HAP-1 (cell line): Measurements from ENCODE around the gene MAP3K20.
A peak's percentile ranks its signal among the peaks of the same experiment; 100 is the strongest.

ENCODE experiments used
- DNase-seq, 2 experiments: peaks; one replicate each; pipeline ENCODE4 v3.0.0-alpha.2; 2016 to 2020; ENCODE audit warnings: low spot score in 2 of 2
- H3K27me3 ChIP-seq: fragments of 250-450 bp; sonication (Bioruptor Pico); 2 replicates; pipeline ENCODE4 v1.5.1; 2020; ENCODE audit warnings: low read depth, mild to moderate bottlenecking, moderate library complexity
- H3K36me3 ChIP-seq: fragments of 250-450 bp; sonication (Bioruptor Pico); replicated peaks from 2 replicates; pipeline ENCODE4 v1.5.1; 2020; ENCODE audit warnings: mild to moderate bottlenecking
- H3K4me1 ChIP-seq: fragments of 250-450 bp; sonication (Bioruptor Pico); 2 replicates; pipeline ENCODE4 v1.5.1; 2020; ENCODE audit warnings: mild to moderate bottlenecking
- H3K4me3 ChIP-seq: fragments of 250-450 bp; sonication (Bioruptor Pico); 2 replicates; pipeline ENCODE4 v1.5.1; 2020; ENCODE audit warnings: mild to moderate bottlenecking, moderate library complexity
- H3K9me3 ChIP-seq: fragments of 250-450 bp; sonication (Bioruptor Pico); 2 replicates; pipeline ENCODE4 v1.5.1; 2020; ENCODE audit warnings: mild to moderate bottlenecking, moderate library complexity
- in situ Hi-C: fragments of 300-500 bp; cut with MboI; formaldehyde crosslinking; loops from 3 replicates; pipeline ENCODE4 v1.14.3; 2020; ENCODE audit warnings: low sequenced_read_pairs, inconsistent platforms, mixed read lengths

Gene MAP3K20

DNA sequence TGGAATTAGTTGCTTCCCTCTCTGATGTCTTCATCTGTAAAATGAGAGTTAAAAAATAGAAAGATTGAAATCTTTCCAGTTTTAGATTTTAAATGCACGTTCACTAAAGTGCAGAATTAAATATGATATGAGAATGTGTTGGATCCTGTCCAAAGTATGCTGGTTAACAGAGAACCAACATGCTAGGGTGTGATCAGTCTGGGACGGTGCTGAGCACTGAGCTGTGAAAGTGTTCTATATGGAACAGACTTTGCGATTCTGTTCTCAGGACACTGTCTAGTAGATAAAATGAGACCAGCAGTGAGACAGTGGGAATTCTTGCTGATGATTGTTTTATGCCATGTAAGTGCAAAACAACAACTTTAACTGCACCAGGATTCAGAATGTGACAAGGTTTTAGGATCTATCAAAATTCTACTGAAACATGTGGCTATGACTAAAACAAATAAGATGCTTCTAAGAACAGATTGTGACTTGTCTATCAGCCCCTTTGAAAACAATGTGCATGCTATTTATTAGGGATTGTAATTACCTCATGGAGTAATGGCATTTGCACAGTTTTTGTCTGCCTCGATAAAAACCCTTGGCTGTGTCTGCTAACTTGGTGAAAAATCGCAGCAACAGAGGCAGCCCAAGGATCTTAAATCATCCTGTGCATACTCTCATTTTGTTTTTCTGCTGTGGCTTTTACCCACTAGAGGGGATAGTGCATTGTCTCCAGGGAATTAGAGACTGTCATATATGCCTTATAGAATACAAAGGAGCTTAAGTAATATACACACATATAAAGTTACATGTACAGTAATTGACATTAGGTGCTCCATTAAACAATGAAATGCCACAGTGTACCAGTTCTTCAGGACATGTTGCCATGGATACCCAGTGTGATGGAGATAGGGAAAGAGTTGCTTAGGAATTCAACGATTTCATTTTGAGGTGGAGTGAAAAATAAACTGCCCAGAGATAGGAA, 55.1 kb downstream of the MAP3K20 start:
- Histone ChIP-seq H3K4me1 (peaks cover 14% of the 10 kb centered on the region), H3K4me3 (no peak overlapping the region), H3K36me3 (no peaks in the 10 kb centered on the region), H3K27me3 (no peaks in the 10 kb centered on the region), H3K9me3 (no peaks in the 10 kb centered on the region)
- in situ Hi-C loops, result no loop called here
- DNase-seq, result peak in 1 of 2 experiments; percentile 47

DNA sequence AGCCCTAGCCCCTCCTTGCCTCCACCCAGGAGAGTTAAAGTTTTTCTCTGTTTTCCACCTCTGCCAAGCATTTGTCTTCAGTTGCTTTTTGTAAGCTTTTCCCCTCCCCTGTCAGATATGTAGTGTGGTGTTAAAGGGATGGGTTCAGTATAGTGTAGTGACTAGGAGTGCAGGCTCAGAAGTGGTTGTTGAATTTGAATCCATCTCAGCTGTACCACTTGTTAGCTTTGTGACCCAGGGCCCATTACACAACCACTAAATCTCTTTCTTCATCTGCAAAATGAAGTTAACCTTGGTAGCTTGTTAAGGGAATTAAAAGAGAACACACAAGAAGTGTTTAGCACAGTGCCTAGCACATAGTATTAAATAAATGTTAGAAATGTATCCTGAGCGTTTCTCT, 56.9 kb downstream of the MAP3K20 start:
- no peaks in the 10 kb centered on the region for H3K36me3 ChIP-seq

DNA sequence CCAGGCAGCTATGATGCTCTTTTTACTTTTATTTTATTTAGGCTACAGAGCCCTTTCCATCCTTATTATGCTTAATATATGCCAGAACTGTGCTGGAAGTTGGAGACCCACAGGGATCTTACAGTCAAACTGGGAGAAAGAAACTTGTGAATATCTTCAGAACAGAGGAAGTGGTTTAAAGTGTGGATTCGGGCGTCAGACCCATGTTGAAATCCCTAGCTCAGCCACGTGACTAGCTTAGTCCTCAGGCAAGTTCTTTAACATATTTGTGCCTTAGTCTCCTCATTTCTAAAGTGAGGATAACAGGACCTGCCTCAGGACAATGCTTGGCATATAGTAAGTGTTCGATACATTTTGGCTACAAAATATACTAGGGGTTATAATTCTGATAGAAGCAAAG, 59.1 kb downstream of the MAP3K20 start:
- Histone ChIP-seq H3K4me3 (no peak overlapping the region), H3K27me3 (no peaks in the 10 kb centered on the region), H3K9me3 (no peaks in the 10 kb centered on the region), H3K4me1 (peaks cover 19% of the 10 kb centered on the region), H3K36me3 (no peaks in the 10 kb centered on the region)
- peak; percentile 23 to 35 for DNase-seq
- in situ Hi-C loops, result no loop called here

More for the DNA sequence above, 56.9 kb downstream of the MAP3K20 start:
- Histone ChIP-seq H3K9me3 (no peaks in the 10 kb centered on the region), H3K4me3 (no peak overlapping the region), H3K4me1 (peaks cover 19% of the 10 kb centered on the region), H3K27me3 (no peaks in the 10 kb centered on the region)
- DNase-seq, result no peak
- in situ Hi-C loops, result no loop called here

DNA sequence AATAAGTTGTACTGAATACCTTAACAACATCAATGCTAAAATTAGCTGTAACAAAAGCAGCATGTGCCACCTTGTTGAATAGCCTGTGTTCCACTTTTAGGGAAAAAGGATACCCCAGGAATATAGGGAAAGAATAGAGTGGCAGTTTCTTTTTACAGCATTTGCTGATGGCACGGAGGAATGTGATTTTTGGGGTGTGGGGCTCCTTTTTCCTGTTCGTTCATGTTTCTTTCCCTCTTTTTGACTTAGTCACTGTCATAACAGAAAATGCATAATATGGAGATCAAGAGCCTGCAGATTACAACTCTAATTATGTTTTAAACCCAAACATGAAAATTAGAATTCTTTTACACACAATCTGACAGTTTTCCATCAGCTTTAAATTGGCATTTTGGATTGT, 60.4 kb downstream of the MAP3K20 start:
- Histone ChIP-seq H3K27me3 (no peaks in the 10 kb centered on the region), H3K9me3 (no peaks in the 10 kb centered on the region), H3K4me1 (peaks cover 15% of the 10 kb centered on the region; the same call in 1 of the 2 replicates), H3K4me3 (no peak overlapping the region), H3K36me3 (no peaks in the 10 kb centered on the region)
- in situ Hi-C loops, result no loop called here
- DNase-seq, result no peak

DNA sequence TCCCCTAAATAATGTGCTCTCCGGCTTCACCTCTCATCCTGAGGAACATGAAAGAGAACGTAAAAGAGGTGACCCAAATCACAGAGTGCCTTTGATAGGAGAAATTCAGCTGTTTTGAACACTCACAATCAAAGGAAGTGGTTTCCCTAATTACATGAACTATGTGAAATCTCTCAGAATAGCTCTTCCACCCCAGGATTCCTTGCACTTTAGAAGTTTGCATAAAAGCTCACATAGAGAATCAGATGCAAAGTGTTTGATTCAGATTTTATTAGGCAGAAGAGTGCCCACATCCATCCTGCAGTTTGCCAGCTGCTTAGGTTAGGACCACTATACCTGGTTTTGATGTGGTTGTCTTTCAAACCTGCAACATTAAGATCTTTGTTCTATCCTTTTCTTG, 61.0 kb downstream of the MAP3K20 start:
- H3K9me3 ChIP-seq, result no peaks in the 10 kb centered on the region
- H3K4me3 ChIP-seq, result no peak overlapping the region
- in situ Hi-C loops, result no loop called here
- H3K36me3 ChIP-seq, result no peaks in the 10 kb centered on the region
- no peak for DNase-seq
- peaks cover 15% of the 10 kb centered on the region; the same call in 1 of the 2 replicates for H3K4me1 ChIP-seq
- H3K27me3 ChIP-seq, result no peaks in the 10 kb centered on the region

DNA sequence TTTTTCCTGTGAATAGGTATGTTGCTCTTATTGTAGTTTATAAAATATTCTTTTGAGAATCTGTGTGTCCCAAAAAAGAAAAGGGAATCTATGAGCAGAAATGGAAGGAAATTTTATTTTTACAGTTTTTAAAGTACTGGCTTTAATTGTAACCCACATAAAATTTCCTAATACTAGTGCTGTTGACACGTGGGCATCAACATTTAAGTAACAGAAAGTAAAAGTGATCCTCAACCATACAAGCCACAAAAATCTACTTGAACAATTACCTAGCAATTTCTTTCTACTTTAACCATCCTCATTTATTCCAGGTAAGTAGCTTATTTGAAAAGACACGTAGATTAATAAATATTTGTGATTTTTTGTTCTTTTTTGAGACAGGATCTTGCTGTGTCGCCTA, 62.0 kb downstream of the MAP3K20 start:
- Histone ChIP-seq H3K9me3 (no peaks in the 10 kb centered on the region), H3K27me3 (no peaks in the 10 kb centered on the region), H3K4me1 (peaks cover 15% of the 10 kb centered on the region; the same call in 1 of the 2 replicates), H3K4me3 (no peak overlapping the region), H3K36me3 (no peaks in the 10 kb centered on the region)
- no peak for DNase-seq
- in situ Hi-C loops, result no loop called here

DNA sequence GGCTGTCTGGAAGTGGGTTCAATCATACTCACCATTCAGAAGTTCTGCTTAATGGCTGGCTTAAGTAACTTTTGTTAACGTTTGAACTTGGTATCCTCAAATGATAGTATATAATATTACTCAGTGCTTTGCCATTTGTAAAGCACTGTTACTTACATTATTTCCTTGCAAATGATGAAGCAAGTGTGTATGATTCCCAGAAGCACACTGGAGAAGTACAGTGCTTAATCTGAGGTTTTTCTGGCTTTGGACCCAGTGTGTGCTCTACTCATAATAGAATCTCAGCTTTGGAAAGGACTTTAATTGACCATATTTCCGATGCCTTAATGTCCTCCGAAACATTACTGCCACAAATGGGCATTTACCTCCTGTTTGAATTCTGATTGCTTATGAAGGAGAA, 63.3 kb downstream of the MAP3K20 start:
- Histone ChIP-seq H3K4me3 (no peak overlapping the region), H3K4me1 (peaks cover 15% of the 10 kb centered on the region; the same call in 1 of the 2 replicates), H3K36me3 (no peaks in the 10 kb centered on the region), H3K27me3 (no peaks in the 10 kb centered on the region), H3K9me3 (no peaks in the 10 kb centered on the region)
- no peak for DNase-seq
- in situ Hi-C loops, result no loop called here

DNA sequence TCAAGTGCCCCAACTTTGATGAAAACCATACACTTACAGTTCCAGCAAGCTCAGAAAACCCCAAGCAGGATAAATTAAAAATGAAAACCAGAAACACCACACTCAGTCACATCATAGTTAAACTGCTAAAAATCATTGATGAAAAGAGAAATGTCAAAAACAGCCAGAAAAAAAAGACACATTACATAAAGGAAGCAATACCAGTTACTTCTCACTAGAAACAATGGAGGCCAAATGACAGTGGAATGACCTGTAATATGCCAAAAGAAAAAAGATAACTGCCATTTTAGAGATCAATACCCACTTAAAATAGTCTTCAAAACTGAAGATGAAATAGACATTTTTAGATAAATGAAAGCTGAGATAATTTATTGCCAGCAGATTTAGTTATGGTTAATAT, 66.0 kb downstream of the MAP3K20 start:
- no peak for DNase-seq
- in situ Hi-C loops, result no loop called here
- no peaks in the 10 kb centered on the region for H3K27me3 ChIP-seq
- no peaks in the 10 kb centered on the region for H3K36me3 ChIP-seq
- H3K4me3 ChIP-seq, result no peak overlapping the region
- no peaks in the 10 kb centered on the region for H3K9me3 ChIP-seq
- peaks cover 3% of the 10 kb centered on the region; the same call in 1 of the 2 replicates for H3K4me1 ChIP-seq

DNA sequence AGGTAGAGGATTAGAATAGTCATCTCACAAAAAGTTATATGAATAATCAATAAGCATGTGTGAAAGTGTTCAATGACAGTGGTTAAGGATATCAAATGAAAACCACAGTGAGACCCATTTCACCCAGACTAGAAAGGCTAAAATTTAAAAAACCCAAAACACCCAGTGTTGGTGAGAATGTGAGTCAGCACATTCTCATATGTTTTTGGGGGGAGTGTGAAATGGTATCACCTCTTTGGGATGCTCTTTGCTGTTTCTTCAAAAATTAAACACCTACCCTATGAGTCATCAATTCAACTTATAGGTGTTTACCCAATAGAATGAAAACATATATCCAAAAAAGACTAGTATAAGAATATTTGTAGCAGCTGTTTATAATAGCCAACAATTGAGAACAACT, 69.8 kb downstream of the MAP3K20 start:
- in situ Hi-C loops, result no loop called here
- DNase-seq, result no peak
- Histone ChIP-seq H3K36me3 (no peaks in the 10 kb centered on the region), H3K4me3 (no peak overlapping the region), H3K27me3 (no peaks in the 10 kb centered on the region), H3K9me3 (no peaks in the 10 kb centered on the region), H3K4me1 (no peaks in the 10 kb centered on the region)

DNA sequence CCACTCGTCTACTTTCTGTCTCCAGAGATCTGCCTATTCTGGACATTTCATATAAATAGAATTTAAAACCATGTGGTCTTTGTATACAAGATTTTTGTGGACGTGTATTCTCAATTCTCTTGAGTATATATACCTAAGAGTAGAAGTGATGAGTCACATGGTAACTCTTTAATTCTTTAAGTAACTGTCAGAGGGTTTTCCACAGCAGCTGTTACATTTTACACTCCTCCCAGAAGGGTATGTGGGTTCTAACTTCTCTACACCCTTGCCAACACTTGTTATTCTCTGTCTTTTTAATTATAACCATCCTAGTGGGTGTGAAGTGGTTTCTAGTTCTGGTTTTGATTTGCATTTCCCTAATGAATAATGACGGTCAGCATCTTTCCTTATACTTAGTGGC, 70.9 kb downstream of the MAP3K20 start:
- no peaks in the 10 kb centered on the region for H3K27me3 ChIP-seq
- H3K4me1 ChIP-seq, result no peaks in the 10 kb centered on the region
- no peaks in the 10 kb centered on the region for H3K36me3 ChIP-seq
- DNase-seq, result no peak
- no peaks in the 10 kb centered on the region for H3K9me3 ChIP-seq
- in situ Hi-C loops, result no loop called here
- H3K4me3 ChIP-seq, result no peak overlapping the region

DNA sequence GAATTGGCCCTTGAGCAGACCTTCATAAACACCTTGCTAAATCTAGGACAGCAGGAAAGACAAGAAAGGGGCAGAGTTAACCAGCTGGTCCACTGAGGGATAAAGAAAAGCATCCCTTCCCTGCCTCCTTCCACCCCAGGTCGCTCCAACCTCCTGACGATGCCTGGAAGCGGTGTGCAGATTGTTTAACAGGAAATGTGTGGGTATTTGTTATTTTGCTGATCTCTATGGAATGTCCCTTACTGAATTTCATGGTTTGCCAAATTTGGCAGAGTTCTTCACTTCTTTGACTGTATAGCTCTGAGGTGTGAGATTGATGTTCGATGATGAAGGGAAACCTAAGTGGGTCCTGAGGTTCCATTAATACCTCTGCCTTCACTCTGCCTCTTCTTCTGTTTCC, 72.9 kb downstream of the MAP3K20 start:
- Histone ChIP-seq H3K27me3 (no peaks in the 10 kb centered on the region), H3K36me3 (no peaks in the 10 kb centered on the region), H3K9me3 (no peaks in the 10 kb centered on the region), H3K4me3 (no peak overlapping the region), H3K4me1 (no peaks in the 10 kb centered on the region)
- in situ Hi-C loops, result no loop called here
- no peak for DNase-seq

DNA sequence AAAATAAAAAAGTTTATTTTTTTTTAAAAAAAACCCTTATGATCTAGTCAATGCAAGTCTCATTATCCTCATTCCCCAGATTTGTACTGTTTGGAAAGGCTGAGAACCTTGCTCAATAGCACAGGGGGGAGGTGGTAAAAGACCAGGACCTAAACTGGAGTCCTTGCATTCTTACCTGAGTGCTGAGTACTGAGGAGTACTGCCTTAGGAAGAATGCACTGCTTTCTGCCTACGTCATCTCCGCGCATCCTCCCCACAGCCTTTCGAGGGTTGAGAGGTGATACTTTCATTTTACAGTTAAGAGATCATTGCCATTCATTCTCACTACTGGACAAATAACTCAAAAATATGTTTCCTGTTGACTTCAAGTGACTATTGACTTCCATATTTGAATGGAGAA, 73.8 kb downstream of the MAP3K20 start:
- no peaks in the 10 kb centered on the region for H3K4me1 ChIP-seq
- H3K27me3 ChIP-seq, result no peaks in the 10 kb centered on the region
- no peak overlapping the region for H3K4me3 ChIP-seq
- no peaks in the 10 kb centered on the region for H3K9me3 ChIP-seq
- H3K36me3 ChIP-seq, result no peaks in the 10 kb centered on the region
- DNase-seq, result no peak
- in situ Hi-C loops, result no loop called here

DNA sequence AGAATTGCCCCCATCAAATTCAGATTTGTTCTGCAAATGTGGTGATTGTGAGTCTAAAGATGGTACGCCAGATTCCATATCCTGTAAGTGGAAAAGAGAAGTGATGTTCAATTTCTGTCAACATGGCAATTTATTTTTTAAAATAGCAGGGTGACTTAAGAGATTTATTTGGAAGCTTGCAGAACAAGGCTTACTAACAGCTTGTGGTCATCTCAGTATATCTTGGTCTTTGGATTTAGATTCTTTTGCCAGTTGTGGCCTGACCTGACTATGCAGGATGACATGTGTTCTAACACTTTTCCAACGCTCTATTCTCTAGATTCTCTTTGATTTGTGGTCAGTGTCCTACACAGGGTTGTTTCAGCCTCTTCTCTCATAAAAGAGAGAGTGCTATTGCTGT, 74.4 kb downstream of the MAP3K20 start:
- H3K27me3 ChIP-seq, result no peaks in the 10 kb centered on the region
- no peaks in the 10 kb centered on the region for H3K36me3 ChIP-seq
- in situ Hi-C loops, result no loop called here
- H3K4me3 ChIP-seq, result no peak overlapping the region
- H3K9me3 ChIP-seq, result no peaks in the 10 kb centered on the region
- H3K4me1 ChIP-seq, result no peaks in the 10 kb centered on the region
- DNase-seq, result no peak

DNA sequence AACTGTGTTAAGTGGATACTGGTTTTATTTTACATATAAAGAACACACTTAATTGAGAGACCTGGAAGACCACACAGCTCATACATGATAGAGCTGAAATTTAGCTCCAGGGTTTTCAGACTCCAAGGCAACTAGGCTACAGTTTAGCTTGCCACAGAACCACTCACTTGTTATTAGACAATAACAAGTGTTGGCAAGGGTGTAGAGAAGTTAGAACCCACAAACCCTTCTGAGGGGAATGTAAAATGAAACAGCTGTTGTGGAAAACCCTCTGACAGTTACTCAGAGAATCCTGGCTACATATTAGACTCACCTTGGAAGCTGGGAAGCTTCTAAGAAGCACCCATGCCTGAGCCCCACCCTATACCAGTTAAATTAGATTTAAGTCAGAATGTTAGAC, 75.3 kb downstream of the MAP3K20 start:
- H3K36me3 ChIP-seq, result no peaks in the 10 kb centered on the region
- H3K9me3 ChIP-seq, result no peaks in the 10 kb centered on the region
- no peaks in the 10 kb centered on the region for H3K27me3 ChIP-seq
- no peak for DNase-seq
- H3K4me1 ChIP-seq, result no peaks in the 10 kb centered on the region
- no peak overlapping the region for H3K4me3 ChIP-seq
- in situ Hi-C loops, result no loop called here
